Caco-2 (cell line): ENCODE measurements around the gene SIAH3. TPM values are rescaled to one million over a fixed set of nuclear protein-coding genes. Genes with fewer than 3 reads are reported as not detected.

Experiments
- BruUV-seq: library from RNA; stranded (reverse); fragments of 400-500 nt; replicated peaks from 2 replicates; lab custom pipeline; 2021; lab: Mats Ljungman, UMichigan
- CTCF ChIA-PET: fragments of 300-600 bp; sonication (Branson Sonifier 250); formaldehyde crosslinking; loops from one replicate; lab custom pipeline; 2022; ENCODE audit warnings: antibody characterized with exemption; lab: Charles Lee
- POLR2A ChIA-PET: fragments of 300-600 bp; sonication (Branson Sonifier 250); formaldehyde crosslinking; loops from one replicate; lab custom pipeline; 2022; ENCODE audit warnings: antibody characterized with exemption; lab: Charles Lee
- DNase-seq, 2 experiments: peaks; one replicate each; pipeline versions ENCODE4 v3.0.0 to v3.0.0-alpha.2; 2020 to 2022
- H3K27me3 ChIP-seq: replicated peaks from 2 replicates; pipeline ENCODE4 v1.6.0; 2011; ENCODE audit warnings: low read length; ENCODE audit not compliant: control insufficient read depth, insufficient read depth
- H3K36me3 ChIP-seq: 2 replicates; pipeline ENCODE4 v1.5.1; 2011; ENCODE audit warnings: low read length; ENCODE audit not compliant: control insufficient read depth, insufficient read depth
- H3K4me1 ChIP-seq: fragments of 250-450 bp; sonication (Bioruptor Pico); 2 replicates; pipeline ENCODE4 v1.5.1; 2020; ENCODE audit warnings: mild to moderate bottlenecking
- H3K4me3 ChIP-seq: 2 replicates; pipeline ENCODE4 v1.5.1; 2011; ENCODE audit warnings: low read depth, mild to moderate bottlenecking, control low read depth, low read length
- H3K9me3 ChIP-seq: fragments of 250-450 bp; sonication (Bioruptor Pico); 2 replicates; pipeline ENCODE4 v1.5.1; 2020; ENCODE audit warnings: mild to moderate bottlenecking, moderate library complexity
- H3K27ac Mint-ChIP-seq: one replicate; pipeline ENCODE4 v1.8.0; 2022; ENCODE audit warnings: mixed read lengths; ENCODE audit not compliant: unreplicated experiment
- H3K27me3 Mint-ChIP-seq: one replicate; pipeline ENCODE4 v1.8.0; 2022; ENCODE audit warnings: mixed read lengths; ENCODE audit not compliant: insufficient read depth, unreplicated experiment
- H3K36me3 Mint-ChIP-seq: one replicate; pipeline ENCODE4 v1.8.0; 2022; ENCODE audit warnings: mild to moderate bottlenecking, mixed read lengths; ENCODE audit not compliant: insufficient read depth, unreplicated experiment
- H3K4me1 Mint-ChIP-seq: one replicate; pipeline ENCODE4 v1.8.0; 2022; ENCODE audit warnings: low read depth, mixed read lengths; ENCODE audit not compliant: unreplicated experiment
- H3K4me3 Mint-ChIP-seq: one replicate; pipeline ENCODE4 v1.8.0; 2022; ENCODE audit warnings: mild to moderate bottlenecking, moderate library complexity, mixed read lengths; ENCODE audit not compliant: unreplicated experiment
- H3K9me3 Mint-ChIP-seq: one replicate; pipeline ENCODE4 v1.8.0; 2022; ENCODE audit warnings: mixed read lengths; ENCODE audit not compliant: unreplicated experiment
- CTCF ChIP-seq, 2 experiments: fragments of 200-600 bp in 1 of 2; IDR thresholded peaks; 1 replicate in 1 of 2; 2 replicates in 1 of 2; pipeline versions ENCODE4 v1.5.1 to v1.8.0; 2011 to 2022; ENCODE audit warnings: antibody characterized with exemption in 1 of 2, control low read depth in 1 of 2, inconsistent platforms in 1 of 2, low read depth in 1 of 2, low read length in 1 of 2, mild to moderate bottlenecking in 1 of 2, moderate library complexity in 1 of 2; ENCODE audit not compliant: insufficient read depth in 1 of 2, severe bottlenecking in 1 of 2, unreplicated experiment in 1 of 2
- intact Hi-C: fragments of 100-400 bp; cut with micrococcal nuclease; formaldehyde crosslinking; loops from one replicate; pipeline ENCODE4 v1.10.0; 2022; ENCODE audit not compliant: unreplicated experiment
- total RNA-seq: library from RNA; stranded (reverse); gene quantifications from 2 replicates; pipeline ENCODE4 v1.2.3, GENCODE V29; 2022

SIAH3 gene
- total RNA-seq, 1 experiment from 2014 or later = not detected

GRCh38 chr13:45770886-45771285 lies 80.7 kb downstream of the SIAH3 start:
- no peaks in the 10 kb centered on the region for H3K27me3 ChIP-seq
- no peaks in the 10 kb centered on the region for H3K4me1 ChIP-seq

GRCh38 chr13:45768656-45769479 lies 82.7 kb downstream of the SIAH3 start:
- no TSS peak for BruUV-seq
- Histone ChIP-seq H3K9me3 (0 out of 2 replicates have a peak, but pooled peaks cover 9% of the 10 kb centered on the region), H3K27me3 (no peaks in the 10 kb centered on the region), H3K36me3 (no peaks in the 10 kb centered on the region), H3K4me1 (no peaks in the 10 kb centered on the region), H3K4me3 (no peak overlapping the region)
- H3K9me3 Mint-ChIP-seq = peaks cover 12% of the 10 kb centered on the region
- no peak overlapping the region for H3K27ac Mint-ChIP-seq
- no peak for TF ChIP-seq CTCF (IDR thresholded peaks at IDR 0.05; ENCODE audit: insufficient read depth in 1 of 2, low read depth in 1 of 2, low read length in 1 of 2, severe bottlenecking in 1 of 2, unreplicated experiment in 1 of 2)
- no peak overlapping the region for H3K4me3 Mint-ChIP-seq
- POLR2A ChIA-PET = no interaction called here
- intact Hi-C loops = no loop called here
- H3K27me3 Mint-ChIP-seq = no peaks in the 10 kb centered on the region
- H3K36me3 Mint-ChIP-seq = no peaks in the 10 kb centered on the region
- no peaks in the 10 kb centered on the region for H3K4me1 Mint-ChIP-seq
- DNase-seq = no peak
- CTCF ChIA-PET = no interaction called here

More at GRCh38 chr13:45770886-45771285, 80.7 kb downstream of the SIAH3 start:
- H3K36me3 ChIP-seq = no peaks in the 10 kb centered on the region
- Mint-ChIP-seq H3K4me1 (no peaks in the 10 kb centered on the region), H3K36me3 (no peaks in the 10 kb centered on the region), H3K4me3 (no peak overlapping the region), H3K9me3 (peaks cover 12% of the 10 kb centered on the region), H3K27ac (no peak overlapping the region), H3K27me3 (no peaks in the 10 kb centered on the region)
- TF ChIP-seq CTCF (IDR thresholded peaks at IDR 0.05; ENCODE audit: insufficient read depth in 1 of 2, low read depth in 1 of 2, low read length in 1 of 2, severe bottlenecking in 1 of 2, unreplicated experiment in 1 of 2) = no peak
- CTCF ChIA-PET = no interaction called here
- H3K9me3 ChIP-seq = 0 out of 2 replicates have a peak, but pooled peaks cover 9% of the 10 kb centered on the region
- H3K4me3 ChIP-seq = no peak overlapping the region
- no peak for DNase-seq
- no TSS peak for BruUV-seq
- POLR2A ChIA-PET = no interaction called here
- intact Hi-C loops = no loop called here

GRCh38 chr13:45765464-45765863 lies 86.1 kb downstream of the SIAH3 start:
- no peaks in the 10 kb centered on the region for H3K27me3 ChIP-seq
- peaks cover 4% of the 10 kb centered on the region for H3K27me3 Mint-ChIP-seq
- H3K9me3 Mint-ChIP-seq = peaks cover 1% of the 10 kb centered on the region
- no peak for DNase-seq
- no peak overlapping the region for H3K4me3 ChIP-seq
- intact Hi-C loops = no loop called here
- CTCF ChIA-PET = no interaction called here
- no peak for TF ChIP-seq CTCF (IDR thresholded peaks at IDR 0.05; ENCODE audit: insufficient read depth in 1 of 2, low read depth in 1 of 2, low read length in 1 of 2, severe bottlenecking in 1 of 2, unreplicated experiment in 1 of 2)
- no peaks in the 10 kb centered on the region for H3K4me1 Mint-ChIP-seq
- no peak overlapping the region for H3K4me3 Mint-ChIP-seq
- POLR2A ChIA-PET = no interaction called here
- H3K36me3 ChIP-seq = no peaks in the 10 kb centered on the region
- H3K36me3 Mint-ChIP-seq = no peaks in the 10 kb centered on the region
- H3K9me3 ChIP-seq = 0 out of 2 replicates have a peak, but pooled peaks cover 1% of the 10 kb centered on the region
- BruUV-seq = no TSS peak
- no peak overlapping the region for H3K27ac Mint-ChIP-seq
- H3K4me1 ChIP-seq = no peaks in the 10 kb centered on the region
